Posterior vena cava (tissue), 2 donors: ENCODE measurements around the gene DHX30. TPM values are rescaled to one million over a fixed set of nuclear protein-coding genes. Genes with fewer than 3 reads are reported as not detected.

ENCODE experiments used
- DNase-seq: peaks from one replicate; pipeline ENCODE4 v3.0.0-alpha.2; 2020; ENCODE audit warnings: low spot score
- intact Hi-C, 2 donors: fragments of 100-400 bp; cut with DNase I; formaldehyde crosslinking; loops; one replicate each; pipeline versions ENCODE4 v1.14.1 to v1.14.2; 2022 to 2023
- total RNA-seq, 2 donors: library from RNA; stranded (reverse); fragmentation: NEBNext Ultra II Directional; extraction: Animal tissue kit (Norgen Biotek cat#: 25700); gene quantifications; one replicate each; pipeline ENCODE4 v1.2.1, GENCODE V29; 2021
- donor health status: DM: yes; HTN: yes; CAD: no.
- donor health status: DM: yes; HTN: yes; CAD: no.

The DHX30 gene
- total RNA-seq, 2 donors from 2014 or later: 41.0 to 41.4 TPM

- intact Hi-C loops: loop anchor here (5.0 to 10.0 kb wide), 3 partner anchors 146 to 306 kb away; no protein-coding TSS in a partner anchor
- no peak for DNase-seq
These were observed 46.3 kb downstream of the DHX30 start for GRCh38 chr3:47849186-47849698.

GRCh38 chr3:47849699-47850563 lies 47.0 kb downstream of the DHX30 start:
- DNase-seq: no peak
- intact Hi-C loops: loop anchor here (5.0 to 10.0 kb wide), 3 partner anchors 145 to 305 kb away; no protein-coding TSS in a partner anchor

GRCh38 chr3:47850564-47851410 lies 47.8 kb downstream of the DHX30 start:
- DNase-seq: no peak
- intact Hi-C loops: no loop called here

GRCh38 chr3:47851888-47852603 lies 49.1 kb downstream of the DHX30 start:
- intact Hi-C loops: no loop called here

GRCh38 chr3:47852604-47853602 lies 50.0 kb downstream of the DHX30 start:
- DNase-seq: no peak
- intact Hi-C loops: no loop called here

More at GRCh38 chr3:47851888-47852603, 49.1 kb downstream of the DHX30 start:
- no peak for DNase-seq

- DNase-seq: peak; percentile 59
- intact Hi-C loops: no loop called here
These were observed 51.3 kb downstream of the DHX30 start for GRCh38 chr3:47854267-47854666.

GRCh38 chr3:47854720-47855455 lies 52.0 kb downstream of the DHX30 start:
- DNase-seq: peak; percentile 77
- intact Hi-C loops: no loop called here

GRCh38 chr3:47855461-47856383 lies 52.8 kb downstream of the DHX30 start:
- intact Hi-C loops: no loop called here
- DNase-seq: peak; percentile 83

GRCh38 chr3:47856669-47857068 lies 53.7 kb downstream of the DHX30 start:
- DNase-seq: peak; percentile 84
- intact Hi-C loops: no loop called here

- DNase-seq: peak; percentile 35
- intact Hi-C loops: no loop called here
These were observed 54.2 kb downstream of the DHX30 start for GRCh38 chr3:47857151-47857550.

GRCh38 chr3:47859956-47860605 lies 57.1 kb downstream of the DHX30 start:
- DNase-seq: no peak
- intact Hi-C loops: no loop called here

GRCh38 chr3:47863391-47864128 lies 60.6 kb downstream of the DHX30 start:
- intact Hi-C loops: no loop called here
- DNase-seq: no peak

- no peak for DNase-seq
- intact Hi-C loops: no loop called here
These were observed 62.3 kb downstream of the DHX30 start for GRCh38 chr3:47865192-47865591.

GRCh38 chr3:47867451-47868044 lies 64.6 kb downstream of the DHX30 start:
- DNase-seq: no peak
- intact Hi-C loops: no loop called here

GRCh38 chr3:47868306-47868705 lies 65.4 kb downstream of the DHX30 start:
- intact Hi-C loops: no loop called here
- DNase-seq: no peak
